Adrenal gland (tissue), 12 donors: Measurements from ENCODE around the gene PHF19. TPM values are rescaled to one million over a fixed set of nuclear protein-coding genes. Genes with fewer than 3 reads are reported as not detected.
A peak's percentile ranks its signal among the peaks of the same experiment; 100 is the strongest.

Source experiments
- DNase-seq, 7 donors: peaks; one replicate each; pipeline ENCODE4 v3.0.0-alpha.2; 2019 to 2020
- H3K27ac ChIP-seq, 5 donors: fragments of 200-600 bp; sonication (generic) in 4 of 5; 1 replicate in 3 of 5; 2 replicates in 2 of 5; pipeline versions ENCODE4 v1.5.1 to v1.8.0; 2016 to 2020; ENCODE audit warnings: mild to moderate bottlenecking in 1 of 5
- H3K27me3 ChIP-seq: fragments of 200-600 bp; 2 replicates; pipeline ENCODE4 v1.8.0; 2021
- H3K36me3 ChIP-seq, 2 donors: fragments of 200-600 bp; replicated peaks in 1 of 2; 1 replicate in 1 of 2; 2 replicates in 1 of 2; pipeline versions ENCODE4 v1.5.1 to v1.8.0; 2018 to 2022
- H3K4me1 ChIP-seq, 2 donors: fragments of 200-600 bp; replicated peaks in 1 of 2; 1 replicate in 1 of 2; 2 replicates in 1 of 2; pipeline versions ENCODE4 v1.5.1 to v1.8.0; 2018 to 2021
- H3K4me3 ChIP-seq, 4 donors: fragments of 200-600 bp; sonication (generic) in 3 of 4; one replicate each; pipeline ENCODE4 v1.5.1; 2016 to 2018
- H3K9me3 ChIP-seq, 3 donors: fragments of 200-600 bp; sonication (generic) in 1 of 3; replicated peaks in 1 of 3; 1 replicate in 2 of 3; 2 replicates in 1 of 3; pipeline versions ENCODE4 v1.5.1 to v1.8.0; 2016 to 2021
- CTCF ChIP-seq, 6 experiments: fragments of 450-650 bp in 4 of 6; fragments of 200-600 bp in 2 of 6; sonication (generic) in 1 of 6; IDR thresholded peaks; 1 replicate in 5 of 6; 2 replicates in 1 of 6; pipeline versions ENCODE4 v1.5.1 to v1.8.0; 2016 to 2021; ENCODE audit warnings: antibody characterized with exemption in 6 of 6, mild to moderate bottlenecking in 2 of 6, moderate library complexity in 1 of 6
- POLR2A ChIP-seq, 2 donors: fragments of 450-650 bp; IDR thresholded peaks; one replicate each; pipeline ENCODE4 v1.6.1; 2017; ENCODE audit warnings: antibody characterized with exemption in 2 of 2, mild to moderate bottlenecking in 2 of 2, moderate library complexity in 1 of 2
- WGBS, 4 donors: extraction: QIAGEN DNeasy Blood & Tissue Kit in 2 of 4; methylation state at CpG; one replicate each; pipeline versions ENCODE4 v1.1.5 to v1.1.7; 2013 to 2017; 5-methylcytosine and 5-hydroxymethylcytosine counted together
- intact Hi-C, 2 donors: fragments of 100-400 bp; cut with DNase I; formaldehyde crosslinking; loops; one replicate each; pipeline versions ENCODE4 v1.14.1 to v1.15.0; 2022 to 2023
- polyA plus RNA-seq, 3 donors: library from polyadenylated mRNA; stranded (reverse); fragments of 200-250 nt in 2 of 3; fragments of 350-450 nt in 1 of 3; fragmentation: Illumina TruSeq in 1 of 3; extraction: RNeasy Lipid Tissue Mini Kit (QIAGEN cat#74804) in 1 of 3; gene quantifications; one replicate each; pipeline ENCODE4 v1.2.3, GENCODE V29; 2013 to 2014
- total RNA-seq, 9 donors: library from RNA; depleted of rRNA in 4 of 9; stranded (reverse); fragments of >200 nt in 4 of 9; fragments of 120-200 nt in 1 of 9; fragmentation: NEBNext Ultra II Directional in 1 of 9; extraction: Animal tissue kit (Norgen Biotek cat#: 25700) in 1 of 9; gene quantifications; one replicate each; pipeline versions ENCODE4 v1.1.0 to v1.2.4, GENCODE V29; 2013 to 2023
- donor health status: healthy with polysubstance abuse.
- donor health status: Bipolar disorder and iron deficiency.
- donor health status: DM: yes; HTN: yes; CAD: no.
- donor health status: DM: no; HTN: no; CAD: no.
- donor health status: DM: no; HTN: no; CAD: no.
- donor health status: DM: yes; HTN: yes; CAD: no.

PHF19 gene
- total and polyA plus RNA-seq, 12 donors: 13.6 to 61.8 (median 27.4) TPM

DNA sequence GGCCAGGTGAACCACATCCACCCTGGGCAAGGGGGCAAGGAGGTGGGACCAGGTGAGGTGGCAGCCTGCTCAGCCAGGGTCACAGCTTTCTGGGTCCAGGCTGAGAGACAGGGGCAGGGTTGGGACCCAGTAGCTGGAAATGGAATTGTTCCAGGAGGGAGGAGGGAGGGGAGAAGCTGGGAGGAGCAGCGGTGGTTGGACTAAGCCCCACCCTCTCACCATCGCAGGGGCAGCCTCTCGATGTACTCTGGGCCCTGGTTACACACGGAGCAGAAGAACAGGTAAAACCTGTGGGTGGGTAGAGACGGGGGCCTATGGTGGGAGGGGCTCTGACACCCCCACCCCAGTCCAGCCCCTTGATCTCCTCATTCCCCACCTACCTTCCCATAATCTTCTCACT lies 11.2 kb downstream of the PHF19 start:
- H3K27ac ChIP-seq: peak overlapping the region in 1 of 5 donors; percentile 30
- peaks cover 0 to 33% of the 10 kb centered on the region in 2 donors for H3K36me3 ChIP-seq
- intact Hi-C loops: no loop called here
- no peaks in the 10 kb centered on the region for H3K27me3 ChIP-seq
- TF ChIP-seq CTCF (IDR thresholded peaks at IDR 0.05) (no peak), POLR2A (IDR thresholded peaks at IDR 0.05) (no peak)
- 79 to 86% (median 82%) methylated on average over 5 of the region's 5 CpGs for WGBS, 4 donors
- peaks cover 0 to 15% of the 10 kb centered on the region in 2 donors for H3K4me1 ChIP-seq
- H3K9me3 ChIP-seq: no peaks in the 10 kb centered on the region
- DNase-seq: no peak
- H3K4me3 ChIP-seq: no peak overlapping the region

DNA sequence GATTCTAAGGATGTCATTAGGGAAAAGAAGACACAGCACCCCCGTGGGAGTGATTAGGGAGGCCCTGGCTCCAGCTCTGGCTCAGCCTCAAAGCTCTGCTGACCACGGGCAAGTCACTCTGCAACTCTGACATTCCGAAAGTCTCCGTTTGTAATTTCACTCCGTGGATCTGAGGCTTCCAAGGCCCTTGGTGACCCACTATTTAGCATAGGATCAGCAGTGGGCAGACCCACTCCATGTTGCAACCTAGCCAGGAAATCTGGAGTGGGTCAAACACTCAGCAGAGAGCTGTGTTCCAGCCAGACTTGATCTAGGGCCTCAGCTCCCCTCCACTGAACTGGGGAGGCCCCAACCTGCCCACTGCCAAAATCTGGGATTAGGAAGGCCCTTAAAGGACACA lies 11.8 kb downstream of the PHF19 start:
- H3K36me3 ChIP-seq: peaks cover 0 to 39% of the 10 kb centered on the region in 2 donors
- H3K9me3 ChIP-seq: no peaks in the 10 kb centered on the region
- peaks cover 0 to 15% of the 10 kb centered on the region in 2 donors for H3K4me1 ChIP-seq
- H3K27ac ChIP-seq: peak overlapping the region in 1 of 5 donors; percentile 30
- TF ChIP-seq CTCF (IDR thresholded peaks at IDR 0.05) (no peak), POLR2A (IDR thresholded peaks at IDR 0.05) (no peak)
- no peaks in the 10 kb centered on the region for H3K27me3 ChIP-seq
- intact Hi-C loops: no loop called here
- DNase-seq: no peak
- no peak overlapping the region for H3K4me3 ChIP-seq
- WGBS, 4 donors: 54 to 78% (median 66%) methylated on average over 5 of the region's 5 CpGs

DNA sequence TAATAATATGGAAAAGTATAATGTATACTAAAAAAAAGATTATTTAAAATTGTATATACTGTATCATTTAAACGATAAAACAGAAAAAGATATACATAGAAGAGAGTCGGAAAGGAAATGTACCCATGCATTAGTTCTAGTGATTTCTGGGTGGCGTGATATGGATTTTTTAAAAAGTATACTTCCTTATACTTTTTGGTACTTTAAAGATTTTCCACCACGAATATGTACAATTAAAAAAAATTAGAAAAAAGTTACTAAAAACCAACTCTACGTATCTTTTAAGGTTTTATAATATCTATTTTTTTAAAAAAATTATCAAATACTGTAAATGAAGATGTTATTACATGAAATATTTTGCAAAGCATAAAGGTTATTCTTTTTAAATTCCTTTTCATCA lies 12.3 kb downstream of the PHF19 start:
- H3K27ac ChIP-seq: no peak overlapping the region
- intact Hi-C loops: no loop called here
- H3K4me1 ChIP-seq: peaks cover 0 to 13% of the 10 kb centered on the region in 2 donors
- no peak for TF ChIP-seq CTCF (IDR thresholded peaks at IDR 0.05)
- no peak for TF ChIP-seq POLR2A (IDR thresholded peaks at IDR 0.05)
- H3K4me3 ChIP-seq: no peak overlapping the region
- H3K36me3 ChIP-seq: peaks cover 0 to 44% of the 10 kb centered on the region in 2 donors
- H3K9me3 ChIP-seq: no peaks in the 10 kb centered on the region
- DNase-seq: no peak
- no peaks in the 10 kb centered on the region for H3K27me3 ChIP-seq
- 87 to 95% (median 93%) methylated on average over 5 of the region's 5 CpGs for WGBS, 4 donors

GRCh38 chr9:120863833-120864232 lies 13.2 kb downstream of the PHF19 start:
- Histone ChIP-seq H3K27ac (no peak overlapping the region), H3K4me1 (peaks cover 0 to 6% of the 10 kb centered on the region in 2 donors), H3K9me3 (no peaks in the 10 kb centered on the region), H3K4me3 (no peak overlapping the region), H3K27me3 (no peaks in the 10 kb centered on the region), H3K36me3 (peaks cover 0 to 48% of the 10 kb centered on the region in 2 donors)
- no peak for TF ChIP-seq POLR2A (IDR thresholded peaks at IDR 0.05)
- TF ChIP-seq CTCF (IDR thresholded peaks at IDR 0.05): no peak
- 80 to 95% (median 91%) methylated on average over 5 to 7 of the region's 7 CpGs for WGBS, 4 donors
- no peak for DNase-seq
- intact Hi-C loops: no loop called here
